Motor neuron (in vitro differentiated cells): Measurements from ENCODE around the gene KRT76. TPM values are rescaled to one million over a fixed set of nuclear protein-coding genes. Genes with fewer than 3 reads are reported as not detected.

Experiments used
- total RNA-seq, 8 experiments: library from RNA; unstranded; fragments of 300-600 nt; gene quantifications; 2 replicates each; pipeline versions ENCODE4 v1.2.3 to v1.2.4, GENCODE V29; 2022

The KRT76 gene
- total RNA-seq, 8 experiments from 2014 or later = 0.08 to 0.38 (median 0.14) TPM; not detected in 3

Other genes starting within 250 kb of the KRT76 start
- gene KRT71, start 224.2 kb downstream of the KRT76 start, total RNA-seq = under 1 TPM in 4 of 8 experiments, not detected in 4; 0.14 to 0.52 (median 0.16) TPM
- gene KRT74, start 203.5 kb downstream of the KRT76 start, total RNA-seq = under 1 TPM in 3 of 8 experiments, not detected in 5; 0.04 to 0.38 (median 0.14) TPM
- gene KRT72, start 175.9 kb downstream of the KRT76 start, total RNA-seq = under 1 TPM in 1 of 8 experiments, not detected in 7; 0.21 TPM
- under 1 TPM in 4 of 8 experiments, not detected in 4; 0.17 to 0.24 (median 0.21) TPM for gene KRT73, start 158.8 kb downstream of the KRT76 start, total RNA-seq
- under 1 TPM in 4 of 8 experiments, not detected in 4; 0.08 to 0.62 (median 0.35) TPM for gene KRT2, start 125.1 kb downstream of the KRT76 start, total RNA-seq
- gene KRT1, start 96.9 kb downstream of the KRT76 start, total RNA-seq = under 1 TPM in 3 of 8 experiments, not detected in 5; 0.17 to 0.24 (median 0.20) TPM
- gene KRT77, start 73.8 kb downstream of the KRT76 start, total RNA-seq = under 1 TPM in 4 of 8 experiments, not detected in 4; 0.09 to 0.38 (median 0.21) TPM
- under 1 TPM in 4 of 8 experiments, not detected in 4; 0.24 to 0.66 (median 0.25) TPM for gene KRT3, start 18.8 kb upstream of the KRT76 start, total RNA-seq
- 1 to 10 TPM in 1 of 8 experiments, under 1 TPM in 4, not detected in 3; 0.14 to 1.7 (median 0.66) TPM for gene KRT4, start 36.8 kb upstream of the KRT76 start, total RNA-seq
- under 1 TPM in 2 of 8 experiments, not detected in 6; 0.32 to 0.90 TPM for gene KRT79, start 57.0 kb upstream of the KRT76 start, total RNA-seq
- gene KRT78, start 71.6 kb upstream of the KRT76 start, total RNA-seq = 1 to 10 TPM in 2 of 8 experiments, under 1 TPM in 3, not detected in 3; 0.09 to 1.5 (median 0.71) TPM
- gene KRT8, start 127.7 kb upstream of the KRT76 start, total RNA-seq = 10 to 100 TPM in 2 of 8 experiments, 1 to 10 TPM in 6; 1.2 to 11.5 (median 8.3) TPM
- gene KRT18, start 171.8 kb upstream of the KRT76 start, total RNA-seq = 10 to 100 TPM in 4 of 8 experiments, 1 to 10 TPM in 3, under 1 TPM in 1; 0.43 to 88.6 (median 14.6) TPM
- 100 to 1,000 TPM; 367 to 585 (median 537) TPM for gene EIF4B, start 229.1 kb upstream of the KRT76 start, total RNA-seq